ENCODE measurements around the gene LRP3. TPM values are rescaled to one million over a fixed set of nuclear protein-coding genes. Genes with fewer than 3 reads are reported as not detected.

LRP3 gene
- total RNA-seq, 1 experiment from 2014 or later = 39.4 TPM

DNA sequence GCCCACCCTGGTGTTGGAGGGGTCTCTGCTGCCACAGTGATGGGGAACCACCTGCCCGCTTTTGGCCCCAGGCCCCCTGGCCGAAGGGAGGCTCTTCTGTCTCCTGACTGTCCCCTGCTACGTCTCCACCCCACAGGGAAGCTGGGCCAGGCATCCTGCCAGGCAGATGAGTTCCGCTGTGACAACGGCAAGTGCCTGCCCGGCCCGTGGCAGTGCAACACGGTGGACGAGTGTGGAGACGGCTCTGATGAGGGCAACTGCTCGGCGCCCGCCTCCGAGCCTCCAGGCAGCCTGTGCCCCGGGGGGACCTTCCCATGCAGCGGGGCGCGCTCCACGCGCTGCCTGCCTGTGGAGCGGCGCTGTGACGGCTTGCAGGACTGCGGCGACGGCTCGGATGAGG, 11.0 kb downstream of the LRP3 start:
- BruUV-seq (replicated peaks) = no TSS peak
- TF ChIP-seq, protein P1, sequence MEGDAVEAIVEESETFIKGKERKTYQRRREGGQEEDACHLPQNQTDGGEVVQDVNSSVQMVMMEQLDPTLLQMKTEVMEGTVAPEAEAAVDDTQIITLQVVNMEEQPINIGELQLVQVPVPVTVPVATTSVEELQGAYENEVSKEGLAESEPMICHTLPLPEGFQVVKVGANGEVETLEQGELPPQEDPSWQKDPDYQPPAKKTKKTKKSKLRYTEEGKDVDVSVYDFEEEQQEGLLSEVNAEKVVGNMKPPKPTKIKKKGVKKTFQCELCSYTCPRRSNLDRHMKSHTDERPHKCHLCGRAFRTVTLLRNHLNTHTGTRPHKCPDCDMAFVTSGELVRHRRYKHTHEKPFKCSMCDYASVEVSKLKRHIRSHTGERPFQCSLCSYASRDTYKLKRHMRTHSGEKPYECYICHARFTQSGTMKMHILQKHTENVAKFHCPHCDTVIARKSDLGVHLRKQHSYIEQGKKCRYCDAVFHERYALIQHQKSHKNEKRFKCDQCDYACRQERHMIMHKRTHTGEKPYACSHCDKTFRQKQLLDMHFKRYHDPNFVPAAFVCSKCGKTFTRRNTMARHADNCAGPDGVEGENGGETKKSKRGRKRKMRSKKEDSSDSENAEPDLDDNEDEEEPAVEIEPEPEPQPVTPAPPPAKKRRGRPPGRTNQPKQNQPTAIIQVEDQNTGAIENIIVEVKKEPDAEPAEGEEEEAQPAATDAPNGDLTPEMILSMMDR (conservative IDR thresholded peaks at IDR 0.05; ENCODE audit: low read depth, low read length) = no peak
- no peak for TF ChIP-seq EZH2 (IDR thresholded peaks at IDR 0.05; ENCODE audit: borderline replicate concordance, low read depth, low read length, poor library complexity, severe bottlenecking)
- Histone ChIP-seq H3K36me3 (ENCODE audit: insufficient read depth, low read length, poor library complexity, severe bottlenecking) (peaks cover 16% of the 10 kb centered on the region), H3K27me3 (replicated peaks; ENCODE audit: insufficient read depth, low read depth, low read length, poor library complexity) (no peaks in the 10 kb centered on the region), H3K4me1 (ENCODE audit: insufficient read depth, low read length, poor library complexity, severe bottlenecking) (no peaks in the 10 kb centered on the region), H3K27ac (ENCODE audit: low read depth, low read length, poor library complexity, severe bottlenecking) (no peak overlapping the region), H3K4me3 (ENCODE audit: low read depth, low read length, poor library complexity, severe bottlenecking) (no peak overlapping the region), H3K9me3 (ENCODE audit: low read depth, low read length, poor library complexity, severe bottlenecking) (no peaks in the 10 kb centered on the region)
- ChIA-PET POLR2A (ENCODE audit: low non-redundant PET) (no interaction called here), CTCF (no interaction called here)
- DNase-seq (ENCODE audit: low spot score) = no peak
- intact Hi-C loops (cut with micrococcal nuclease; ENCODE audit: unreplicated experiment) = no loop called here

DNA sequence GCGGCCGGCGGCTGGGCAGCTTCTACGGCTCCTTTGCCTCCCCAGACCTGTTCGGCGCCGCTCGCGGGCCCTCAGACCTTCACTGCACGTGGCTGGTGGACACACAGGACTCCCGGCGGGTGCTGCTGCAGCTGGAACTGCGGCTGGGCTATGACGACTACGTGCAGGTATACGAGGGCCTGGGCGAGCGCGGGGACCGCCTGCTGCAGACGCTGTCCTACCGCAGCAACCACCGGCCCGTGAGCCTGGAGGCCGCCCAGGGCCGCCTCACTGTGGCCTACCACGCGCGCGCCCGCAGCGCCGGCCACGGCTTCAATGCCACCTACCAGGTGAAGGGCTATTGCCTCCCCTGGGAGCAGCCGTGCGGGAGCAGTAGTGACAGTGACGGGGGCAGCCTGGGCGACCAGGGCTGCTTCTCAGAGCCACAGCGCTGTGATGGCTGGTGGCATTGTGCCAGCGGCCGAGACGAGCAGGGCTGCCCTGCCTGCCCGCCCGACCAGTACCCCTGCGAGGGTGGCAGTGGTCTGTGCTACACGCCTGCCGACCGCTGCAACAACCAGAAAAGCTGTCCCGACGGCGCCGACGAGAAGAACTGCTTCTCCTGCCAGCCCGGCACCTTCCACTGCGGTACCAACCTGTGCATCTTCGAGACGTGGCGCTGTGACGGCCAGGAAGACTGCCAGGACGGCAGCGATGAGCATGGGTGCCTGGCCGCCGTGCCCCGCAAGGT, 11.6 kb downstream of the LRP3 start:
- Histone ChIP-seq H3K9me3 (ENCODE audit: low read depth, low read length, poor library complexity, severe bottlenecking) (no peaks in the 10 kb centered on the region), H3K27ac (ENCODE audit: low read depth, low read length, poor library complexity, severe bottlenecking) (no peak overlapping the region), H3K27me3 (replicated peaks; ENCODE audit: insufficient read depth, low read depth, low read length, poor library complexity) (no peaks in the 10 kb centered on the region), H3K4me1 (ENCODE audit: insufficient read depth, low read length, poor library complexity, severe bottlenecking) (no peaks in the 10 kb centered on the region), H3K4me3 (ENCODE audit: low read depth, low read length, poor library complexity, severe bottlenecking) (no peak overlapping the region), H3K36me3 (ENCODE audit: insufficient read depth, low read length, poor library complexity, severe bottlenecking) (peaks cover 16% of the 10 kb centered on the region)
- BruUV-seq (replicated peaks) = no TSS peak
- ChIA-PET CTCF (no interaction called here), POLR2A (ENCODE audit: low non-redundant PET) (no interaction called here)
- TF ChIP-seq EZH2 (IDR thresholded peaks at IDR 0.05; ENCODE audit: borderline replicate concordance, low read depth, low read length, poor library complexity, severe bottlenecking) = no peak
- TF ChIP-seq, protein P1 (conservative IDR thresholded peaks at IDR 0.05; ENCODE audit: low read depth, low read length) = no peak
- intact Hi-C loops (cut with micrococcal nuclease; ENCODE audit: unreplicated experiment) = no loop called here
- no peak for DNase-seq (ENCODE audit: low spot score)

DNA sequence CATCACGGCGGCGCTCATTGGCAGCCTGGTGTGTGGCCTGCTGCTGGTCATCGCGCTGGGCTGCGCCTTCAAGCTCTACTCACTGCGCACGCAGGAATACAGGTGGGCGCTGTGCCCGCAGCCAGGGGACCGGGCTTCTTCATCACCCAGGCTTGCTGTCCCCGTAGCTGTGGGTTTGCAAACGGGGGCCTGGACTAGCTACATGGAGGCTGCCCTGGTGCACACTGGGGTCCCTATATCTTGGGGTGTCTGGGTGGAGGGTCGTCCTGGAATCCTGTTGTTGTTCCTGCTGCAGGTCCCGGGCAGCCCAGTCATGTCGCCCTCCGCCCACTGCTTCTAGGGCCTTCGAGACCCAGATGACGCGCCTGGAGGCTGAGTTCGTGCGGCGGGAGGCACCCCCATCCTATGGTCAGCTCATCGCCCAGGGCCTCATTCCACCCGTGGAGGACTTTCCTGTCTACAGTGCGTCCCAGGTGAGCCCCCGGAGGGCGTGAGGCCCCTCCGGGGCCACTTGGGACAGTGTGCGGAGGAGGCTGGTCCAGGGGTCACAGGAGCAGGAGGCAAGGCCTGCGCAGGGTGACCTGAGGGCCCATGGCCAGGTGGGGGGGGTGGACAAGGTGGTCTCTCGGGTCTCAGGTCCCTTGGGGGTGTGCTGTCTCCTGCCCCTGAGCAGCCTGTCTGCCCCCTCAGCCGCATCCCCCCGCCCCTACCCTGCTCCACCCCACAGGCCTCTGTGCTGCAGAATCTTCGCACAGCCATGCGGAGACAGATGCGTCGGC, 12.3 kb downstream of the LRP3 start:
- POLR2A ChIA-PET (ENCODE audit: low non-redundant PET) = no interaction called here
- peaks cover 16% of the 10 kb centered on the region for H3K36me3 ChIP-seq (ENCODE audit: insufficient read depth, low read length, poor library complexity, severe bottlenecking)
- no peaks in the 10 kb centered on the region for H3K9me3 ChIP-seq (ENCODE audit: low read depth, low read length, poor library complexity, severe bottlenecking)
- intact Hi-C loops (cut with micrococcal nuclease; ENCODE audit: unreplicated experiment) = no loop called here
- CTCF ChIA-PET = no interaction called here
- no TSS peak for BruUV-seq (replicated peaks)
- no peak overlapping the region for H3K4me3 ChIP-seq (ENCODE audit: low read depth, low read length, poor library complexity, severe bottlenecking)
- H3K27ac ChIP-seq (ENCODE audit: low read depth, low read length, poor library complexity, severe bottlenecking) = no peak overlapping the region
- H3K27me3 ChIP-seq (replicated peaks; ENCODE audit: insufficient read depth, low read depth, low read length, poor library complexity) = no peaks in the 10 kb centered on the region
- no peak for TF ChIP-seq EZH2 (IDR thresholded peaks at IDR 0.05; ENCODE audit: borderline replicate concordance, low read depth, low read length, poor library complexity, severe bottlenecking)
- TF ChIP-seq, protein P1 (conservative IDR thresholded peaks at IDR 0.05; ENCODE audit: low read depth, low read length) = no peak
- no peaks in the 10 kb centered on the region for H3K4me1 ChIP-seq (ENCODE audit: insufficient read depth, low read length, poor library complexity, severe bottlenecking)
- DNase-seq (ENCODE audit: low spot score) = no peak

All from A673 (cell line).